AG04449 (cell line): ENCODE data around the gene ANKDD1A.

ENCODE experiments used
- CTCF ChIA-PET: fragments of 350-600 bp; formaldehyde crosslinking; extraction: SDS; loops from one replicate; lab custom pipeline; 2021; ENCODE audit warnings: antibody characterized with exemption; lab: Yijun Ruan, JAX
- POLR2A ChIA-PET: fragments of 400-600, 350-600 bp; formaldehyde crosslinking; extraction: SDS; loops from one replicate; lab custom pipeline; 2020; ENCODE audit warnings: antibody characterized with exemption, inconsistent platforms; lab: Yijun Ruan, JAX
- DNase-seq: peaks from one replicate; pipeline ENCODE4 v3.0.0-alpha.2; 2010; ENCODE audit warnings: low read depth, low spot score
- H3K4me3 ChIP-seq: 2 replicates; pipeline ENCODE4 v1.5.1; 2011; ENCODE audit warnings: low read depth, mild to moderate bottlenecking, control low read depth, low read length
- CTCF ChIP-seq: IDR thresholded peaks from one replicate; pipeline ENCODE4 v1.5.1; 2011; ENCODE audit warnings: mild to moderate bottlenecking, moderate library complexity, low read length, control low read depth, inconsistent platforms; ENCODE audit not compliant: insufficient read depth; ENCODE audit errors: missing control alignments

Gene ANKDD1A

DNA sequence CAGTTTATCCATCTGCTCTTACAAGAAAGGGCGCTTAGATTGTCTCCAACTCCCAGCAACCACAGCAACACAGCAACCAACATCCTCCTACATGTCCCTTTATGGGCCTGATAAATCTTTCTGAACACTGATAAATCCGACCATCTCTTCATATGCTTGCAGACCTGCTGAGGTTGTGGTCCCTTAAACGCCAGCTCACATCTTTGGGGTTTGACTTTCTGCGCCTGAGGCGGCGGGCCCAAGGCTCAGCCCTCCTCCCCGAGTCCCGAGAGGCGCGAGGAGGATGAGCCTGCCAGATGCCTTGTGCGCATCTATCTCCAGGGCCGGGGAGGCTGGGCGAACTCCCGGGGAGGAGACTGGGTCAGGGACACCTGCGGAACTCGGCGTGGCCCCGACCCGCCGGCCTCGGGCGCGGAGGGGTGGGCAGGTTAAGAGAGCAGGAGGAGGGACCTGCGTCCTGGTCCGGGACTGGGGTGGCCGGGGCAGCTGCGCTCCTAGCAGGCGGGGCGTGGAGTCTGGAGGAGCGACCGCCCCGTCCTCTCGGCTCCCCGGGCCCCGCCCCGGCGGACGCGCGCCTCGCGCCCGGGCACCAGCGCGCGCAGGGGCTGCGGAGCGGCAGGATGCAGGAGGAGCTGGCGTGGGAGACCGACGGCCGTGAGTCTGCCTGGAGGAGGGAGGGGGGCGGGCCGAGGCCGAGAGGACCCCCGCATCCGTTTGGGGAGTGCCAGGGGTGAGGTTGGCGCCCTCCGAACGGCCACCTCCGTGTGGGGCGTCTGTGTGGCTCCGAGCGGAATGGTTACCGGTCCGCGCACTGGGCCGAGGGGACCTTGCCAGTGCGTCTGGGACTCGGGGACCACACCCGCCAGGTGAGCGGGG is at the start of gene ANKDD1A:
TSS of gene ANKDD1A (plus strand) at position 592 of the 876 bp plus-strand sequence. CDS start at position 621, 29 bp downstream.
- no peak for TF ChIP-seq CTCF
- no peak for DNase-seq
- POLR2A ChIA-PET: interaction anchor here (1.0 to 1.7 kb wide), 2 partner anchors 18 to 70 kb away, joined by 4 to 7 read pairs; no protein-coding TSS in a partner anchor
- peak within 1 kb of the TSS; percentile 66 for H3K4me3 ChIP-seq
- CTCF ChIA-PET: interaction anchor here (1.3 to 2.4 kb wide), 3 partner anchors 76 to 184 kb away, joined by 4 to 8 read pairs (median 5); no protein-coding TSS in a partner anchor

DNA sequence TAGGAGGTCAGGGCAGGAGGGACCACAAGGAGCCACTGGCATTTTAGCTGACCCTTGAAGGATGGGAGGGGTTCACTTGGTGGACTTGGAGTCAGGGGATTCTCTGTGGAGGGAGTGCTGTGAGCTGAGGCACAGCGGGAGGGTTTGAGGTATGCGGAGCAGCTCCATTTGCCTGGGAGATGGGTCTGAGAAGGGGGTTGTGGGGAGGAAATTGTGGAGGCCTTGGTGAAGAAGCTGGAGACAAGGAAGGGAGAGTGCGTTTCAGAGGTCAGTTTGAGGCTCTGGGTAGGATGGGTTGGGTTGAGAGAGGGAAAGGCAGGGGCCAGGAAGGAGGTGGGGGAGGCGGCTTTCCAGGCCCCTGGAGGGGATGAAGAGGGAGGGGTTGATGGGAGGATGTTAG is 49.7 kb upstream of the ANKDD1A start:
- no peak for DNase-seq
- POLR2A ChIA-PET: no interaction called here
- no peak for TF ChIP-seq CTCF
- CTCF ChIA-PET: interaction anchor here (0.9 to 1.2 kb wide), 2 partner anchors 11 kb away, joined by 3 read pairs; no protein-coding TSS in a partner anchor
- H3K4me3 ChIP-seq: no peak overlapping the region

GRCh38 chr15:64862408-64862807 is 49.3 kb upstream of the ANKDD1A start:
- no peak for DNase-seq
- CTCF ChIA-PET: interaction anchor here (1.2 kb wide), 1 partner anchor 11 kb away, joined by 3 read pairs; no protein-coding TSS in a partner anchor
- TF ChIP-seq CTCF: no peak
- no peak overlapping the region for H3K4me3 ChIP-seq
- POLR2A ChIA-PET: no interaction called here

DNA sequence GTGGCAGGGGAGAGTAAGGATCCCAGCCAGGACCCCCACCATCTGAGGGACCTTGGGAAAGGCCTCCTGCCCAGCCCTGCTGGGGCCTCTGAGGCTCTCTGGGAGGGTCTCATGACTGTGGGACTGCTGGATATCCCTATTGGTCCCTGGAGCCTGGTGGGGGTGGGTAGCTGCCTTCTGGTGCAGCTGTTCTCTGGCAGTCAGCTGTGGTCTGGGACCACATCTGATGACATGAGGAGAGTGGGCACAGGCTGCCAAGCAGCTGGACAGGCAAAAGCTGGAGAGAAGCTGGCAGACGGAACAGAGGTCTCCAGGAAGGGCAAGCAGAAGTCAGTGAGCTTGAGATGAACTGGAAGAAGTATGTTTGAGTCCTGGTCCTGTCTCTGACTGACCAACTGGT is 47.6 kb upstream of the ANKDD1A start:
- ChIA-PET CTCF (interaction anchor here (0.7 to 1.2 kb wide), 4 partner anchors 10 to 41 kb away, joined by 3 read pairs; no protein-coding TSS in a partner anchor), POLR2A (interaction anchor here (1.5 to 3.1 kb wide), 2 partner anchors 9 to 13 kb away, joined by 4 to 11 read pairs; no protein-coding TSS in a partner anchor)
- DNase-seq: no peak
- no peak for TF ChIP-seq CTCF
- no peak overlapping the region for H3K4me3 ChIP-seq

GRCh38 chr15:64865126-64865997 is 46.3 kb upstream of the ANKDD1A start:
- POLR2A ChIA-PET: interaction anchor here (0.5 to 3.1 kb wide), 8 partner anchors 8 to 164 kb away, joined by 3 to 11 read pairs (median 4); partner anchors contain the start of gene PLEKHO2
- no peak overlapping the region for H3K4me3 ChIP-seq
- no peak for TF ChIP-seq CTCF
- no peak for DNase-seq
- CTCF ChIA-PET: interaction anchor here (1.0 to 1.7 kb wide), 4 partner anchors 9 to 55 kb away, joined by 3 to 7 read pairs (median 4); no protein-coding TSS in a partner anchor
